Embryonic facial prominence (tissue), 1 donor: Measurements from ENCODE around the gene AQR.
"Not testable (repeated sequence)": the region's sequence is repeated elsewhere in the genome, so short reads cannot be mapped to it uniquely, and the experiment has no call there.

ENCODE experiments used
- DNase-seq: peaks from one replicate; pipeline ENCODE4 v3.0.0-alpha.2; 2016; ENCODE audit errors: extremely low spot score

AQR gene

GRCh38 chr15:34813446-34814190 is 155.9 kb downstream of the AQR start:
- DNase-seq, result no peak

GRCh38 chr15:34812868-34813365 is 156.6 kb downstream of the AQR start:
- not testable (repeated sequence) for DNase-seq

- DNase-seq, result no peak
Observed at GRCh38 chr15:34812369-34812768, 157.2 kb downstream of the AQR start.

- no peak for DNase-seq
Observed at GRCh38 chr15:34810443-34811129, 159.0 kb downstream of the AQR start.

- DNase-seq, result no peak
Observed at GRCh38 chr15:34809186-34809585, 160.4 kb downstream of the AQR start.

DNA sequence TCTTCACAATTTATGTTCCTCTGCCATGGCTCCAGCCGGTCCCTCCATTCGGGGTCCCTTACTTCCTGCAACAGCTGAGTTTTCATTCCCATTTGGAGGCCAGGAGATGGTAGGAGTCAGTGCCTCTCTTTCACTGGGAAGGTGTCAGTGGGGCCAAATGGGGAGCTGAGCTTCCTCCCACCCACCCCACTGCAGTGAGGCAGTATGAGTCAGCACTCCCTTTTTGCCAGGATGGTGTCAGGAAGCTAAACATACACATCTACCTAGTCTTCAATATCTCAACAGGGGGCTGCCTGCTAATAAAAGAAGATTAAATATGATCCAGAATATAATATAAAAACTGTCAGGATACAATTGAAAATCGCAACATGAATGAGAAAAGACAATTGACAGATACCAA is 161.5 kb downstream of the AQR start:
- no peak for DNase-seq

GRCh38 chr15:34807241-34807640 is 162.3 kb downstream of the AQR start:
- DNase-seq, result not testable (repeated sequence)

DNA sequence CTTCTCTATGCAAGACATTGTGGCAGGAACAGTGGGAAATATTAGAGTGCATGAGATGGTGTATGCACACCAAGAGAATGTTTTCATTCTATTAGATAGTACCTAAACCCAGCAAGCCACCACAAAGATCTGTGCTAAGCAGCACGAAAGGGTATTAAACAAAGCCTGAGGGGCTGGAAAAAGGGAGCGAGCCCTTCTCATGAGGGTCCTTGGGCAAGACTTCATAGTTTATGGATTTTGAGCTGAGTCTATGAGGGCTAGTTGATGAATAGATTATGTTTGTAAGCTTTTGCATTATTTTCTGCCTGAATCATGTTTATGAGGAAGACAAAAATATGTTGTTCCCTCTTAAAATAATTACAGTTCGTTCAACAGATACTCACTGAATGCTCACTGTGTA is 164.8 kb downstream of the AQR start:
- DNase-seq, result no peak

GRCh38 chr15:34804113-34804512 is 165.4 kb downstream of the AQR start:
- no peak for DNase-seq

- no peak for DNase-seq
Observed at GRCh38 chr15:34802803-34803750, 166.5 kb downstream of the AQR start.

DNA sequence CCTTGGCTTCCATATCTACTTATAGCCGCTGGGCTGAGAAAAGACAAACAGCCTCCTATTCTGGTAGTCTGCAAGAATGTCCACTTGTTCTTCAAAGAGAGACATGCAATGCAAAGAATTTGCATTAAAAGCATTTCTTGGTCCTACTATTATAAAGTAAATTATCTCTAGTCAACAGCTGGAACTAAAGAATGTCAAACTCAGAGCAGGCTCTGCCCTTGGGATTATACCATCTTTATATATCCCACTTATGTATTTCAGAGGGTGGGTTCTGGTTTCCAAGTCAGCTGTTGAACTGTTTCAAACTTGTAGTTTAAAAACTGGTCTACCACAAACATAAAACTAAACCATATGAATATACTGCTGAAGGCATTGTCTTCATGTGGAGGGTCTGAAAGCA is 167.2 kb downstream of the AQR start:
- no peak for DNase-seq
